WERI-Rb-1 (cell line): ENCODE data around the gene ZNF23.

Experiments used
- DNase-seq: peaks from one replicate; pipeline ENCODE4 v3.0.0-alpha.2; 2020
- H3K27ac ChIP-seq: fragments of 250-450 bp; sonication (Bioruptor Pico); 2 replicates; pipeline ENCODE4 v1.5.1; 2020; ENCODE audit warnings: mild to moderate bottlenecking, moderate library complexity
- H3K27me3 ChIP-seq: fragments of 250-450 bp; sonication (Bioruptor Pico); 2 replicates; pipeline ENCODE4 v1.5.1; 2021; ENCODE audit warnings: mild to moderate bottlenecking, low read depth, moderate library complexity; ENCODE audit not compliant: insufficient read depth, severe bottlenecking
- H3K36me3 ChIP-seq: fragments of 250-450 bp; sonication (Bioruptor Pico); 2 replicates; pipeline ENCODE4 v1.5.1; 2020; ENCODE audit warnings: mild to moderate bottlenecking, moderate library complexity
- H3K4me3 ChIP-seq: 2 replicates; pipeline ENCODE4 v1.5.1; 2011; ENCODE audit warnings: low read depth, mild to moderate bottlenecking, control low read depth, low read length
- H3K9me3 ChIP-seq: fragments of 250-450 bp; sonication (Bioruptor Pico); 2 replicates; pipeline ENCODE4 v1.5.1; 2021; ENCODE audit warnings: mild to moderate bottlenecking, moderate library complexity; ENCODE audit not compliant: severe bottlenecking
- TF ChIP-seq, protein P1 (sequence below): IDR thresholded peaks from 2 replicates; pipeline ENCODE4 v1.5.1; 2011; ENCODE audit warnings: low read depth, mild to moderate bottlenecking, control low read depth, inconsistent platforms, low read length

Gene ZNF23

DNA sequence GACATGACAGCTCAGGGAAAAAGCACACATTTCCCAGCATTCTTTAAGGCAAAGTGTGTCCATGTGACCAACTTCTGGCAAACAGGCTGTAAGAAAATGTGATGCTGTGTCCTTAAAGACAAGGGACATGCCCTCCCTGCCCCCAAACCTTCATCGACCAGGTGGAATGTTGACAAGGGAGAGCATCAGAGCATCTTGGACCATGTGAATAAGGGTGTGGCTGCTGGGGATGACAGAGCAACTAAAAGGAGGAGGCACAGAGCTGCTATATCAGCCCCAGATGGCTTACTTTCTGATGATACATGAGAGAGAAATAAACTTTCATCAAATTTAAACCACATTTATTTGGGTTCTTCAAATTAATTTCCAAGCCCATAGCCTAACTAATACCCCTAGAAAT is 2.2 kb upstream of the ZNF23 start:
- Histone ChIP-seq H3K9me3 (no peaks in the 10 kb centered on the region), H3K27me3 (no peaks in the 10 kb centered on the region), H3K27ac (no peak overlapping the region), H3K4me3 (no peak overlapping the region), H3K36me3 (no peaks in the 10 kb centered on the region)
- no peak for DNase-seq
- TF ChIP-seq, protein P1, sequence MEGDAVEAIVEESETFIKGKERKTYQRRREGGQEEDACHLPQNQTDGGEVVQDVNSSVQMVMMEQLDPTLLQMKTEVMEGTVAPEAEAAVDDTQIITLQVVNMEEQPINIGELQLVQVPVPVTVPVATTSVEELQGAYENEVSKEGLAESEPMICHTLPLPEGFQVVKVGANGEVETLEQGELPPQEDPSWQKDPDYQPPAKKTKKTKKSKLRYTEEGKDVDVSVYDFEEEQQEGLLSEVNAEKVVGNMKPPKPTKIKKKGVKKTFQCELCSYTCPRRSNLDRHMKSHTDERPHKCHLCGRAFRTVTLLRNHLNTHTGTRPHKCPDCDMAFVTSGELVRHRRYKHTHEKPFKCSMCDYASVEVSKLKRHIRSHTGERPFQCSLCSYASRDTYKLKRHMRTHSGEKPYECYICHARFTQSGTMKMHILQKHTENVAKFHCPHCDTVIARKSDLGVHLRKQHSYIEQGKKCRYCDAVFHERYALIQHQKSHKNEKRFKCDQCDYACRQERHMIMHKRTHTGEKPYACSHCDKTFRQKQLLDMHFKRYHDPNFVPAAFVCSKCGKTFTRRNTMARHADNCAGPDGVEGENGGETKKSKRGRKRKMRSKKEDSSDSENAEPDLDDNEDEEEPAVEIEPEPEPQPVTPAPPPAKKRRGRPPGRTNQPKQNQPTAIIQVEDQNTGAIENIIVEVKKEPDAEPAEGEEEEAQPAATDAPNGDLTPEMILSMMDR, result no peak

DNA sequence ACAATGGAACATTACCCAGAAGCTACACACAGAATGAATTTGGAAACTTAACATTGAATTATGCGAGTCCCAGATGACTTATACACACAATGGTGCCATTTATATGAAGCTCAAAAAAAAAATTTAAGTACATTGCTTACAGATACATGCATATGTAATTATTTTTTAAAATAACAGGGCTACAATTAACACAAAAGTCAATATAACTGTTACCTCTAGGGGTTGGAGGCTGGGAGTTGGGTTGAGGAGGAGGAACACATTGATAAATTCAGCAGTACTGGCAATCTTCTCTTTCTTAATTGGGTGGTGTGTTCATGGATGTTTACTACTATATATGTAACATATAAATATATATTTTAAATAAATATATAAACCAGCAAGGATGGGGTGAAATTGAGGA is 1.1 kb downstream of the ZNF23 start:
- Histone ChIP-seq H3K4me3 (no peak overlapping the region; the same call in none of the 2 replicates), H3K36me3 (no peaks in the 10 kb centered on the region), H3K27me3 (no peaks in the 10 kb centered on the region), H3K27ac (no peak overlapping the region), H3K9me3 (no peaks in the 10 kb centered on the region)
- no peak for DNase-seq
- TF ChIP-seq, protein P1, result no peak

DNA sequence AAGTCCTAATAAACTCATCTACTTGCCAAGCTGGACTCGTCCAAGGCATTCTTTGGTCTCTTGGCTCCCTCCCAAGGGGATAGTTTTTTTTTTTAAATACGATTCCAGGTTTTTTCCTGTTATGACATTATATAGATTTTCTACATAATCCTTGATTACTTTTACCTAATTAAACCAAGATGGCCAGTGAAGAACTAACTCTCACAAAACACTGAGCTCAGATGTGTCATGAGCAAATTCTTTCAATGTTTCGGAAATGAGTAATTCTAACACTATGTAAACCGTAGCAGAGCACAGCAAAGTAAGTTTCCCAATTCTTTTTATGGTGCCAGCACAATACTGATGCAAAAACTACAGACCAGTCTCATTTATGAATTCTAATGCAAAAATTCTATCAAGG is 1.8 kb downstream of the ZNF23 start:
- Histone ChIP-seq H3K9me3 (no peaks in the 10 kb centered on the region), H3K27me3 (no peaks in the 10 kb centered on the region), H3K4me3 (no peak overlapping the region), H3K36me3 (no peaks in the 10 kb centered on the region), H3K27ac (no peak overlapping the region)
- no peak for DNase-seq
- TF ChIP-seq, protein P1, result no peak

DNA sequence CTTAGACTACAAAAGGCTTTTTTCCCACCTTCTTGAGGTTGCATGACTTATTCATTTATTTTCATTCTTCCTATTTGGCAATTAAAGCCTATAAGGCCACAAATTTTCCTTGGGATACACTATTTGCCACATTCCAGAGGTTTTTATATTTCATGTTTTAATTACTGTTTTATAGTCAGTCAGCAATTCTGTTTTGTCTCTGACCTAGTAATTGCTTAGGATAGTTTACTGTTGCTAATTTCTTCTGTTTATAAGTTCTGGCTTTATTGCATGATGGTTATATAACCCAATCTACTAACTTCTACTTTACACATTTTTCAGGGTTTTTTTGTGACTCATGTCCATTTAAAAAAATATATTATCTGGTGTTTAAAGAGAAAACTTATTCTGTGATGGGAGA is 2.5 kb downstream of the ZNF23 start:
- Histone ChIP-seq H3K4me3 (no peak overlapping the region), H3K27ac (no peak overlapping the region)
- TF ChIP-seq, protein P1, result no peak

DNA sequence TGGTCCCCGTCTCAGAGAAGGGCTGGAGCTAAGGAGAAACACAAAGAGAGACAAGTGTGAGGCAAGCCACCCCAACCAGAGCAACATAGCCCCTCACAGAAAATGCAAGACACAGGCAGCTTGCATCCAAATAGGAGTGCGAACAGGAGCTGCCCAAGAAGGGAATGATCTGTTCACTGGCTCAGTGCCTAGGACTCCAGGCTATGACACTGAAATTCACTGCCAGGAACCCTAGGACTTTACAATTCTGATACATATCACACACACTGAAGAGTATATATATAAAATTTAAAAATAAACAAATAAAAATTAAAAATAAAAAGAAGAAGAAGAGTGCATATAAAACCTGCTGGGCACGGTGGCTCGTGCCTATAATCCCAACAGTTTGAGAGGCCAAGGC is 5.2 kb downstream of the ZNF23 start:
- peaks cover 9% of the 10 kb centered on the region for H3K36me3 ChIP-seq
- DNase-seq, result no peak
- TF ChIP-seq, protein P1, result no peak
- no peaks in the 10 kb centered on the region for H3K9me3 ChIP-seq
- no peak overlapping the region for H3K4me3 ChIP-seq
- H3K27me3 ChIP-seq, result no peaks in the 10 kb centered on the region
- no peak overlapping the region for H3K27ac ChIP-seq

More for the DNA sequence above, 2.5 kb downstream of the ZNF23 start:
- H3K27me3 ChIP-seq, result no peaks in the 10 kb centered on the region
- no peak for DNase-seq
- H3K36me3 ChIP-seq, result no peaks in the 10 kb centered on the region
- no peaks in the 10 kb centered on the region for H3K9me3 ChIP-seq

DNA sequence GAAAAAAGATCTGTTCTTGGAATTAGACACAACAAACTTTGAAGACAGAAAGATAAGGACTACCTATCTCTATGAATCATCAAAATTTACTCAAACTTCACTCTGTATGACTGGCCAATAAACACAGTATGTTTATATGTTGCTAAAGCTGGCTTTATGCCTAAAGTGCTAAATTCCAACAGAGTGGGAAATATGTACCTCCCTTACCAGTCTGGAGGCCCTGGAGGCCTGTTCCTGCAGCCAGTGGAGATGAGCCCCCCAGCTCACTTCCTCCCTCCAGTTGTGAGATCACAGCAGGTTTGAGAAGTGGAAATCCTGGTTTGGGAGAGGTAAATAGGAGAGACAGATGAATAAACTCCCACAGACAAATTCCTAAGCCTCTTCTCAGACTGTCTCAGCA is 9.0 kb downstream of the ZNF23 start:
- Histone ChIP-seq H3K4me3 (no peak overlapping the region), H3K27ac (no peak overlapping the region), H3K27me3 (no peaks in the 10 kb centered on the region), H3K9me3 (peaks cover 19% of the 10 kb centered on the region), H3K36me3 (peaks cover 32% of the 10 kb centered on the region)
- DNase-seq, result no peak
- TF ChIP-seq, protein P1, result no peak
